ENCODE data around the gene PTPRN2.
"Not testable (repeated sequence)": the region's sequence is repeated elsewhere in the genome, so short reads cannot be mapped to it uniquely, and the experiment has no call there.

The PTPRN2 gene

DNA sequence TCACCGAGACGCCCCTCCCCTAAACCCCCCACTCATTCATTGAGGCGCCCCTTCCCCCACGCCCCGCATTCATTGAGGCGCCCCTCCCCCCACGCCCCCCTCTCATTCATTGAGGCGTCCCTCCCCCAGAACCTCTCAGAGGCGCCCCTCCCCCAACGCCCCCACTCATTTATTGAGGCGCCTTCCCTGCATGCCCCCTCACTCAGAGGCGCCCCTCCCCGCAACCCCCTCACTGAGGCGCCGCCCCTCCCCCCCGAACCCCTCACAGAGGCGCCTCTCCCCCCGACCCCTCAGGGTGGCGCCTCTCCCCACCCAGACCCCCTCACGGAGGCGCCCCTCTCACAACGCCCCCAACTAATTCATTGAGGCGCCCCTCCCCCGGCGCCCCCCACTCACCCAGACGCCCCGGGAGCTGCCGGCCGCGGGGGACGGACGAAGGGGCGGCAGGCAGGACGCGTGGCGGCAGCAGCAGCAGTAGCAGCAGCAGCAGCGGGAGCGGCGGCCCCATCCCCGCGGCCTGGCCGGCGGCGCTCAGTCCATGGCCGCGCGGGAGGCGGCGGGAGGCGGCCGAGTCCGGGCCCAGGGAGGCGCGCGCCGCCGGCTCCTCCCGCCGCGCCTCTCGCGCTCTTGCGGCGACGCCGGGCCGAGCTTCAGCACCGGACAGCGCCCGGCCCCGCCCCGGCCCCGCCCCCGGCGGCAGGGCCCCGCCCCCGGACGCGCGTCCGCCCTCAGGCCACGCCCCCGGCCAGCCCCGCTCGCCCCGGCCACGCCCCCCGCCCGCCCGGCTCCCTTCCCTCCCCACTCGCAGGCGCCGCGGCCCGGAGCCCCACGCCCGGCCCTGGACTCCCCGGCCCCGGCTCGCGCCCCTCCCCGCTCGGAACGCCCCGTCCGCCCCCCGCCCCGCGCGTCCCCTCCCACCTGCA is at the start of gene PTPRN2:
TSS of gene PTPRN2 (minus strand) at position 662 of the 923 bp plus-strand sequence.
- Mint-ChIP-seq H3K9me3 (no peaks in the 10 kb centered on the region), H3K27me3 (peaks cover 55% of the 10 kb centered on the region), H3K4me1 (peaks cover 8% of the 10 kb centered on the region), H3K27ac (no peak within 1 kb of the TSS), H3K36me3 (no peaks in the 10 kb centered on the region), H3K4me3 (peak within 1 kb of the TSS; percentile 40)
- CTCF ChIA-PET: no interaction called here
- DNase-seq: peak; percentile 73

DNA sequence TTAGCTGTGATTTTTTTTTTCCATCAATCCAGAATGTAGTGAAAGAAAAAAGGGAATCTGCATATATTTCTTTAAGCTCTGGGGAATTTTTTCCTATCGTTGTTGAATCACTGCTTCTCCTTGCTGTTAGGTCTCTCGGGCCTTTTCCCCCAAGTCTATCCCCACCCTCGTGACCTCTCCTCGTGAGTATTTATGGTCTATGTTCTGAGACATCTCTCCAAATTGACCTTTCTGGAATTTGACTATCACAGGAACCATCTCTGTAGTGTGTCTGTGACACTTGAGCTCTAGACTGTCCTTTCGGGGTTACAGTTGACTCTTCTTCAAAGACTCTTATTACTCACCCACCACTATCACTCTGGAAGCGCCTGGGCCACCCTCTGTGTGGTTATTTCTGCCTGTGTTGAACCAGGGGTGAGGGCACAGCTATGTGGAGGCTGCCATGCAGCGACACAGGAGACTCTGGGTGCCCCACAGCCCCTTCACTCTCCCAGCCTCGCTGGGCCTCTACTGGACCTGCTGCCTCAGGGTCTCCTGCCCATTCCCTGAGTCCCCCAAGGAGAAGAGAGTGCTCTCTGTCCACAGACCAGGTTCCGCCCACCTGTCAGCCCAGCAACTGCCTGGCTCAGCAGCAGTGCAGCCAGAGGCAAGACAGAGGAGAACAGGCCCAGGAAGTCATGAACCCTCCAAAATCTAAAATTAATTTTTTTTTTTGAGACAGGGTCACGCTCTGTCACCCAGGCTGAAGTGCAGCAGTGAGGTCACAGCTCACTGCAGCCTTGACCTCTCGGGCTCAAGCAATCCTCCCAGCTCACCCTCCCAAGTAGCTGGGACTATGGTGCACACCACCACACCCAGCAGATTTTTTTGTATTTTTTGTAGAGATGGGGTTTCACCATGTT is 45.7 kb upstream of the PTPRN2 start:
- DNase-seq: no peak
- peaks cover 59% of the 10 kb centered on the region for H3K36me3 Mint-ChIP-seq
- no peaks in the 10 kb centered on the region for H3K4me1 Mint-ChIP-seq
- H3K27ac Mint-ChIP-seq: no peak overlapping the region
- H3K4me3 Mint-ChIP-seq: no peak overlapping the region
- H3K27me3 Mint-ChIP-seq: no peaks in the 10 kb centered on the region
- no peaks in the 10 kb centered on the region for H3K9me3 Mint-ChIP-seq
- CTCF ChIA-PET: no interaction called here

DNA sequence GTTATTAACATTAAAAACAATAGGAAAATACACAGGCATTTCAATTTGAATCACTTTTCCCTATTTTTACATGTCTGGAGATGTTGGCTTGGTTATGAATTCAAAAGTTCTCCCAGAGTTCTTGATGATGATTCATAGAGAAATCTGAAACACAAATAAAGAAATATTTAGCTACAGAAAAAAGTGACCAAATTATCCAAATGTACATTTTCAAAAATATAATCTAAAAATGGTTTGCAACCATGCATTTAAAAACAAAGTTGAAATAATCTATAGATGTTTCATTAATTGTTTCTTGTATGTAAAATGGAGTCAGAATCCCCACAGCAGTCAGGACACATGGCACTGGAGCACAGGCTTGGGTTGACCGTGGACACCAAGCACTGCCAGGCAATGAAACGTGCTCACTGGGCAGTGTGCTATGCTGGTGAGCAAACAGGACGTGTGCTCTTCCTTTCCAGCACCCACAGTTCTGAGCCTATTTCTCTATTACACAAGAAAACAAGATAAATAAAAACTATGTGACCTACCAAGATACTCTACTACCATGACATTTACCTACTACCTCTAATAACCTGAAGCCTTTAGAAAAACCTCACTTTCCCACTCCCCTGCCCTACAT is 44.1 kb upstream of the PTPRN2 start:
- Mint-ChIP-seq H3K4me3 (no peak overlapping the region), H3K36me3 (peaks cover 55% of the 10 kb centered on the region)
- CTCF ChIA-PET: interaction anchor here (1.5 kb wide), 1 partner anchor 12 kb away, joined by 3 read pairs; no protein-coding TSS in a partner anchor

DNA sequence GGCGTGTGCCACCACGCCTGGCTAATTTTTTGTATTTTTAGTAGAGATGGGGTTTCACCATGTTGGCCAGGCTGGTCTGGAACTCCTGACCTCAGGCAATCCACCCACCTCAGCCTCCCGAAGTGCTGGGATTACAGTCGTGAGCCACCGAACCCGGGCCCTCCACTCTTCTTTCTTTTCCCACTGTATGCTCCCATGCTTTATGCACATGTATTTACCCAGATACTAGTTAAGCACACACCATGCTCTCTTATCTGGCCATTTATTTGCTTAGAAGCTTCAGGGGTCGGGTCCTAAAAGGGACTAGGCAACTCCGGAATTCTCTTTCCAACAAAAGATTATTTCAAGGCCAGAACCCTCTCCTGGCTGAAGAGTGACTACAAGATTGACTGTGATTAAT is 38.7 kb upstream of the PTPRN2 start:
- H3K9me3 Mint-ChIP-seq, H3K4me1 Mint-ChIP-seq, H3K27me3 Mint-ChIP-seq, H3K4me3 Mint-ChIP-seq, CTCF ChIA-PET, DNase-seq, H3K27ac Mint-ChIP-seq: not testable (repeated sequence)
- H3K36me3 Mint-ChIP-seq: peaks cover 64% of the 10 kb centered on the region

More for the DNA sequence above, 44.1 kb upstream of the PTPRN2 start:
- H3K27me3 Mint-ChIP-seq: no peaks in the 10 kb centered on the region
- no peaks in the 10 kb centered on the region for H3K9me3 Mint-ChIP-seq
- no peaks in the 10 kb centered on the region for H3K4me1 Mint-ChIP-seq
- no peak for DNase-seq
- H3K27ac Mint-ChIP-seq: no peak overlapping the region

DNA sequence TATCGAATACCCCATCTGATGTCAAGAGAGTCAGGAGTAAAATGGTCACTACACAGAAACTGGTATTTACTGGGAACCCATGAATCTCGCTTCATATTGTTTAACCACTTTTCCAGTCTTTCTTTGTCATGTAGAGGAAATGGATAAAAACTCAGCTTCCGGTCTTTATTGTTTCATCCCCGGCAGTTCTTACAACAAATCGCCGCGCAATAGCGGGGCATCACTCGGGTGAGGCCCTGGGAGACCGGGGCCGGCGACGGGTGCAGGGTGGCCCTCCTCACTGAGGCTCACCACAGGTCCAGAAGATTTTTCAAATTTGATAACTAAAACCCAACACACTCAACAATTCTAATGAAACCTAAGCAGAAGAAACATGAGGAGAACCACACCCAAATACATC is 35.6 kb upstream of the PTPRN2 start:
- CTCF ChIA-PET: no interaction called here
- no peak overlapping the region for H3K27ac Mint-ChIP-seq

DNA sequence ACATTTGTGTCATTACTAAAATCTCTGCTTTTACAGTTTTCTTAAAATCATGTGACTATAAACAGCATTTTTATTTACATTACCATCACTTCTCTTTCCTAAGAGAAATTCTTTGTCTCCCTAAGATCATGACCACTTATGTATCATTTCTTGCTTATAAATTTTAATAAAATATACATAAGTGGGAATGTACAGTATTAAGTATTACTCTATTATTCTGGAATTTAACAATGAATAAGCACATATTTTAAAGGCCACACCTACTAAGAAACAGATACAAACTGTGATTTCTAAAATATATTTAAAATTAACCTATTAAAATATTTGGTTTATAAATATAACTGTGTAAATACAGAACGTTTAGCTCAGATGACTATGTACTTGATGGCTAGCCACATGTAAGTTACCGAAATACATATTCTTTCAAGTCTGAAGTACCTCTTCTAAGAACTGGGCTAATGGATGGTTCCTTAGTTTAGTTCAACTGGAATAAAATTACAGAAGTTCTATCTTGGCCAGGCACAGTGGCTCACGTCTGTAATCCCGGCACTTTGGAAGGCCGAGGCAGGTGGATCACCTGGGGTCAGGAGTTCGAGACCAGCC is 33.3 kb upstream of the PTPRN2 start:
- Mint-ChIP-seq H3K27me3 (no peaks in the 10 kb centered on the region), H3K4me3 (no peak overlapping the region), H3K27ac (no peak overlapping the region), H3K9me3 (no peaks in the 10 kb centered on the region), H3K36me3 (peaks cover 46% of the 10 kb centered on the region), H3K4me1 (peaks cover 2% of the 10 kb centered on the region)
- DNase-seq: no peak
- CTCF ChIA-PET: interaction anchor here (0.7 kb wide), 1 partner anchor 26 kb away, joined by 3 read pairs; no protein-coding TSS in a partner anchor

More for the DNA sequence above, 35.6 kb upstream of the PTPRN2 start:
- H3K4me3 Mint-ChIP-seq: no peak overlapping the region
- no peaks in the 10 kb centered on the region for H3K4me1 Mint-ChIP-seq
- H3K36me3 Mint-ChIP-seq: peaks cover 53% of the 10 kb centered on the region
- H3K9me3 Mint-ChIP-seq: no peaks in the 10 kb centered on the region
- no peaks in the 10 kb centered on the region for H3K27me3 Mint-ChIP-seq
- no peak for DNase-seq

DNA sequence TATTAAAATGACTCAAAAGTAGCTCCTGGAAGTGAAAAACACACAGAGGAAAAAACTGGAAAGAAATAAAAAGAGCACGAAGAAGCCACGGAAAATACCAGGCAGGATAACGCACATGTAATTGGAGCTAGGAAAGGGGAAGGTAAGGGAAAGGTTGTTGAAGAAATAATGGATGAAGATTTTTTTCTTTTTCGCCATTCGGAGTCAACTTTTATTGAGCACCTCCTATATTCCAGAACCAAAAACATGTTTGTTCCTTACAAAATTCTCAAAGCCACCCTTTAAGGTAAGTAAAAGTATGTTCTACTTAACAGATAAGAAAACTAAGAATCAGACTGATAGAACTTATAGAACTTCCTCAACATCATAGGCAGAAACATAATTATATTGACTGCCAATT is 32.8 kb upstream of the PTPRN2 start:
- Mint-ChIP-seq H3K4me3 (no peak overlapping the region), H3K27ac (no peak overlapping the region), H3K36me3 (peaks cover 42% of the 10 kb centered on the region), H3K9me3 (no peaks in the 10 kb centered on the region), H3K4me1 (peaks cover 2% of the 10 kb centered on the region), H3K27me3 (no peaks in the 10 kb centered on the region)
- CTCF ChIA-PET: interaction anchor here (0.7 kb wide), 1 partner anchor 27 kb away, joined by 3 read pairs; no protein-coding TSS in a partner anchor
- no peak for DNase-seq

DNA sequence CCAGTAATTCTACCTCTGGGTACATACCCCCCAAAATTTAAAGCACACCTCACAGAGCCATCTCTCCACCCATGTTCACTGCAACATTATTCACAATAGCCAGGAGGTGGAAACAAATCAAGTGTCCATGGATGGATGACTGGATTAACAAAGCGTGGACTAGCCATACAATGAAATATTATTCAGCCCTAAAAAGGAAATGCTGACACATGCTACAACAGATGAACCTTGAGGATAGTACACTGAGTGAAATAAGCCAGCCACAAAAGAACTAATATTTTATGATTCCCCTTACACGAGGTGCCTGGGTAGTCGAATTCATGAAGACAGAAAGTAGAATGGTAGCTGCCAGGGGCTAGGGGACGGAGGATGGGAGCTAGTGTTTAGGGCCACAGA is 31.1 kb upstream of the PTPRN2 start:
- Mint-ChIP-seq H3K27me3 (no peaks in the 10 kb centered on the region), H3K27ac (no peak overlapping the region), H3K36me3 (peaks cover 32% of the 10 kb centered on the region), H3K4me3 (no peak overlapping the region), H3K9me3 (no peaks in the 10 kb centered on the region), H3K4me1 (peaks cover 2% of the 10 kb centered on the region)
- CTCF ChIA-PET: no interaction called here
- DNase-seq: no peak

DNA sequence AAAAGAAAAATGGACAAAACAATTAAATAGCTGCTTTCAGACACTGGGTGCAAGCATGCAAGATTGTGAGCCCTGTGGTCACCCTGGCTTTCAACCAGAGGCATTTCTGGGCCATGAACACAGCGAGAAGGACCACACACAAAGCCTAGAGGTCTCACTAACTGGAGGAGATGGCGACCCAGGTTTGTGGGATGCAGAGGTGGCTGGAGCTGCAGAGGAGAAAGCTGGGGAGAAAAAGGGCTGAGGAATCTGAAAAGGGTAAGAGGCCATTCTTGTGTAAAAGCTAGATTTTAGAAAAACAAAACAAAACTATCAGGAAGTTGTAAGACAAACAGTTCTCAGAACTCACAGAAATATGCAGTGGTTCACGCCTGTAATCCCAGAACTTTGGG is 30.1 kb upstream of the PTPRN2 start:
- DNase-seq: no peak
- CTCF ChIA-PET: no interaction called here
- Mint-ChIP-seq H3K36me3 (peaks cover 24% of the 10 kb centered on the region), H3K4me1 (peaks cover 2% of the 10 kb centered on the region), H3K4me3 (no peak overlapping the region), H3K9me3 (no peaks in the 10 kb centered on the region), H3K27ac (no peak overlapping the region), H3K27me3 (no peaks in the 10 kb centered on the region)

DNA sequence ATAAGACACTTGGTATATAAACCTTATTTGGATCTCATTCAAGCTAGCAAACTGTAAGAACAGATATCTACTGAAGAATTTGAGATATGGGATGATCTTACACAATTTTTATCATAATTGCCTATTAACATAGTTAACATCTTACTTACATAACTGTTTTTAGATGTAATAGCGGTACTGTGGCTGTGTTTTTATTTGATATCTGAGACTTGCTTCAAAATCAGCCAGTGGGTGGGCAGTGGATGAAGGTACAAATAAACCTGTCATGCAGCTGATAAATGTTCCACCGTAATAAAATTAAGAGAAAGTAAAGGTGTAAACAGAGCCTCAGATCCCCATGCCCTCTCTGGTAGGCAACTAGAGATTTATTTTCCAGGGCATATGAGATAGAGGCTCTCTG is 28.4 kb upstream of the PTPRN2 start:
- peaks cover 11% of the 10 kb centered on the region for H3K4me1 Mint-ChIP-seq
- no peaks in the 10 kb centered on the region for H3K9me3 Mint-ChIP-seq
- DNase-seq: no peak
- no peaks in the 10 kb centered on the region for H3K27me3 Mint-ChIP-seq
- H3K36me3 Mint-ChIP-seq: peaks cover 26% of the 10 kb centered on the region
- H3K27ac Mint-ChIP-seq: no peak overlapping the region
- CTCF ChIA-PET: no interaction called here
- H3K4me3 Mint-ChIP-seq: no peak overlapping the region

DNA sequence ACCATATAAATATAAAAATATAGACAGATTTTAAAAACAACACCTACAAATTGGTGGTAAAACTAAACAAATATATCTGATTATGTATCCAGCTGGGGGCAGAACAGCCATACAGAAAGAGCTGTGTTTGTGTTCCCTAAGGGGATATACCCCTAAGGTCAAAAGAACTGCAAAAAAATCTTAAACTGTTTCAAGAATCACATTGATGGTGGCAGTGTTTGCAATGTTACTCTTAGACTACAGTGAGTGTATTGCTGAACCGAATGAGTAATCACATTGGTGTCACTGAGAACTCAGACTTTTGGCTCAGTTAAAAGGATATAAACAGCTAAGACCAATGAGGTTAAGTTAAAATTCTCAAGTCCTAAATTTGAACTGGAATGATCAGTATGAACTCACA is 27.1 kb upstream of the PTPRN2 start:
- H3K27ac Mint-ChIP-seq: no peak overlapping the region
- no peak for DNase-seq

DNA sequence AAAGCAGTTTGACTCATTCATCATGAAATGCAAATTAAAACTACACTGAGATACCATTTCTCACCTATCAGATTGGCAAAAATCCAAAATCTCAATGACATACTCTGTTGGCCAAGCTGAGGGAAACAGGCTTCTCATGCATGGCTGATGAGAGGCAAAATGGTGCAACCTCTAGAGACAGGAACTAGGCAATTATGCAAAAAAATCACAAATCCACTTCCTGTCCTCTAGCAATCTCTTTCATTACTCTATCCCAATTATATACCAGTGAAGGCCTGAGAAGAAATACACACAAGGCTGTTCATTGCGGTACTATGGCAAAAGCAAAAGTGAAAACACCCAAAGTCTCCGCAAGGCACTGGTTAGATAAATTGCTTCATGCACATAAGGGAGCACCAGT is 25.9 kb upstream of the PTPRN2 start:
- Mint-ChIP-seq H3K4me1 (peaks cover 11% of the 10 kb centered on the region), H3K9me3 (no peaks in the 10 kb centered on the region), H3K27ac (no peak overlapping the region), H3K4me3 (no peak overlapping the region), H3K36me3 (peaks cover 31% of the 10 kb centered on the region), H3K27me3 (no peaks in the 10 kb centered on the region)
- DNase-seq: no peak
- CTCF ChIA-PET: interaction anchor here (0.6 kb wide), 1 partner anchor 113 kb away, joined by 3 read pairs; no protein-coding TSS in a partner anchor

More for the DNA sequence above, 27.1 kb upstream of the PTPRN2 start:
- no peaks in the 10 kb centered on the region for H3K27me3 Mint-ChIP-seq
- CTCF ChIA-PET: no interaction called here
- H3K4me1 Mint-ChIP-seq: peaks cover 11% of the 10 kb centered on the region
- H3K36me3 Mint-ChIP-seq: peaks cover 32% of the 10 kb centered on the region
- no peaks in the 10 kb centered on the region for H3K9me3 Mint-ChIP-seq
- no peak overlapping the region for H3K4me3 Mint-ChIP-seq

DNA sequence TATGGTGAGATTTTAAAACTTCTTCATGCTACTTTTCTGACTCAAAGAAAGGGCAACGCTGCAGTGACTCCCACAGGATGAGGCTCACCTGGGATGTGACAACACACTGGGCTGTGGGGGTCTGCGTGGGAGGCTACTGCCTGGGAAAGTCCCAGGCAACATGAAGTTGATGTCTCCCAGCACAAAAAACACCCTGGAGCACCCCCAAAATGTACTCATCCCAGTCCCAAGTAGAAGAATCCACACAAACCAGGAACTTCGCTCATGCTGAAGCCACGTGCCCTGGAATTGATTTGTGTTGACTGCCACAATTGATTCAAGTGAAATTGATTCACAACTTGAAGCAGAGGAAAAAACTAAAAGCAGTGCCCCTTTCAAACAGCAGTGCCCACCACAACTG is 24.9 kb upstream of the PTPRN2 start:
- Mint-ChIP-seq H3K27ac (no peak overlapping the region), H3K4me1 (peaks cover 9% of the 10 kb centered on the region), H3K36me3 (peaks cover 34% of the 10 kb centered on the region), H3K4me3 (no peak overlapping the region), H3K27me3 (no peaks in the 10 kb centered on the region), H3K9me3 (no peaks in the 10 kb centered on the region)
- no peak for DNase-seq
- CTCF ChIA-PET: no interaction called here

DNA sequence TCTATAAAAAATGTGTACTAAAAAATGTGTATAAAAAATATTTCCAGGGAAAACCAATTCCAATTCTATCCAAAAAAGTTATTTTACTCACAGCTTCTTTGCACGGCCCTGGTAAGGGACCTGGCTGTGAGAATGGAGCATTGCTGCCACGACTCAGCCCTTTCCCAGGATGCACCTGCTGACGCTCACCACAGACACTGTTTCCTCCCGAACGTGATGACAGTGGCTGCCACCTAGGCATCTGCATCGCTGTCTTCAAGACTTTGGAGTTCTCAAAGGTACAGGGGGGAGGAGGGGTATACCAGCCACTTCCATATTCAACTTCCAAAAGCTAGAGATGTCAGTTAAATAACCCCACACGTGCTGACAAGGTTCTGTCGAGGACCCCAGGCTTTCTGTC is 23.9 kb upstream of the PTPRN2 start:
- Mint-ChIP-seq H3K4me1 (peaks cover 9% of the 10 kb centered on the region), H3K9me3 (no peaks in the 10 kb centered on the region), H3K27me3 (no peaks in the 10 kb centered on the region), H3K4me3 (no peak overlapping the region), H3K27ac (peak overlapping the region; percentile 76), H3K36me3 (peaks cover 36% of the 10 kb centered on the region)
- CTCF ChIA-PET: no interaction called here
- no peak for DNase-seq

All from activated naive CD4-positive, alpha-beta T cell treated with anti-CD3 and anti-CD28 coated beads, Interleukin-2, amount 10 ng/mL, durations not matched to agents 7 days and 5 days (primary cell).